Fibroblast of lung (primary cell): ENCODE measurements around the gene ADRM1. TPM values are rescaled to one million over a fixed set of nuclear protein-coding genes. Genes with fewer than 3 reads are reported as not detected.

Experiments used
- DNase-seq, 2 donors: peaks; one replicate each; pipeline versions ENCODE4 v3.0.0 to v3.0.0-alpha.2; 2010; ENCODE audit warnings: low read depth in 2 of 2
- H2AFZ ChIP-seq: 2 replicates; pipeline ENCODE4 v1.5.1; 2012; ENCODE audit warnings: low read length, control low read depth, inconsistent platforms
- H3K27ac ChIP-seq: 2 replicates; pipeline ENCODE4 v1.5.1; 2011; ENCODE audit warnings: low read length, control low read depth; ENCODE audit not compliant: insufficient read depth
- H3K27me3 ChIP-seq: 2 replicates; pipeline ENCODE4 v1.5.1; 2011; ENCODE audit warnings: mild to moderate bottlenecking, low read length; ENCODE audit not compliant: control insufficient read depth, insufficient read depth
- H3K36me3 ChIP-seq: 2 replicates; pipeline ENCODE4 v1.5.1; 2011; ENCODE audit warnings: low read length; ENCODE audit not compliant: control insufficient read depth, insufficient read depth
- H3K4me1 ChIP-seq: 2 replicates; pipeline ENCODE4 v1.5.1; 2011; ENCODE audit warnings: low read length; ENCODE audit not compliant: control insufficient read depth, insufficient read depth; ENCODE audit errors: extremely low read depth
- H3K4me2 ChIP-seq: 2 replicates; pipeline ENCODE4 v1.5.1; 2011; ENCODE audit warnings: low read length, control low read depth; ENCODE audit not compliant: insufficient read depth; ENCODE audit errors: extremely low read depth
- H3K4me3 ChIP-seq, 4 experiments: fragments of 200-600 bp in 1 of 4; sonication (generic) in 1 of 4; replicated peaks in 1 of 4; 2 replicates each; pipeline ENCODE4 v1.5.1; 2011 to 2016; ENCODE audit warnings: low read length in 4 of 4, low read depth in 3 of 4, mild to moderate bottlenecking in 3 of 4, control low read depth in 2 of 4, inconsistent platforms in 1 of 4, mixed read lengths in 1 of 4; ENCODE audit not compliant: insufficient read depth in 1 of 4; ENCODE audit errors: control extremely low read depth in 1 of 4
- H3K79me2 ChIP-seq: 2 replicates; pipeline ENCODE4 v1.5.1; 2012; ENCODE audit warnings: mild to moderate bottlenecking, low read length, inconsistent platforms; ENCODE audit not compliant: control insufficient read depth, insufficient read depth
- H3K9ac ChIP-seq: 2 replicates; pipeline ENCODE4 v1.5.1; 2011; ENCODE audit warnings: mild to moderate bottlenecking, low read length, control low read depth; ENCODE audit not compliant: insufficient read depth
- H3K9me3 ChIP-seq: 2 replicates; pipeline ENCODE4 v1.5.1; 2012; ENCODE audit warnings: low read depth, low read length; ENCODE audit not compliant: control insufficient read depth, insufficient read depth
- H4K20me1 ChIP-seq: 2 replicates; pipeline ENCODE4 v1.5.1; 2011; ENCODE audit warnings: low read length; ENCODE audit not compliant: control insufficient read depth, insufficient read depth; ENCODE audit errors: extremely low read depth
- EZH2 ChIP-seq: IDR thresholded peaks from 2 replicates; pipeline ENCODE4 v1.5.1; 2012; ENCODE audit warnings: low read length, control low read depth, mild to moderate bottlenecking; ENCODE audit errors: missing control alignments
- polyA plus RNA-seq, 2 donors: library from polyadenylated mRNA; depleted of rRNA in 1 of 2; stranded (reverse) in 1 of 2; unstranded in 1 of 2; fragments of >200 nt; gene quantifications; 2 replicates each; pipeline ENCODE4 v1.2.1, GENCODE V29; 2011 to 2012; ENCODE audit warnings: missing spikeins in 1 of 2
- total RNA-seq: library from RNA; depleted of rRNA; stranded (reverse); fragments of >200 nt; gene quantifications from 2 replicates; pipeline ENCODE4 v1.2.1, GENCODE V29; 2014
- TF ChIP-seq, protein P1 (sequence below), 2 donors: IDR thresholded peaks in 1 of 2; conservative IDR thresholded peaks in 1 of 2; 1 replicate in 1 of 2; 2 replicates in 1 of 2; pipeline ENCODE4 v1.5.1; 2011 to 2012; ENCODE audit warnings: low read length in 2 of 2, control low read depth in 1 of 2, inconsistent platforms in 1 of 2, low read depth in 1 of 2, mild to moderate bottlenecking in 1 of 2

ADRM1 gene
- total and polyA plus RNA-seq, 2 donors (not counting 1 experiment from before 2014, with no cell fraction given), result 41.2 to 71.3 TPM

DNA sequence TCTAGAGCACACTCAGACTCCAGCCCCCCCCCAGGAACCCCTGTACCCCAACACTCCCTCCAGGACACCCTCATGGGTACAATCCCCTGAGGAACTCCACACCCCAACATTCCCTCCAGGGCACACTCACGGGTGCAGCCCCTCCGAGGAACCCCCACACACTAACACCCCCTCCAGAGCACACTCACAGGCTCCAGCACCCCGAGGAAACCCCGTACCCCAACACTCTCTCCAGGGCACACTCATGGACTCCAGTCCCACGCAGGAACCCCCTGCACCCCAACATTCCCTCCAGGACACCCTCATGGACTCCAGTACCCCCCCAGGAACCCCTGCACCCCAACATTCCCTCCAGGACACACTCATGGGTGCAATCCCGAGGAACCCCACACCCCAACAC is 32.7 kb downstream of the ADRM1 start:
- Histone ChIP-seq H2AFZ (no peak overlapping the region), H4K20me1 (no peaks in the 10 kb centered on the region), H3K36me3 (peaks cover 28% of the 10 kb centered on the region), H3K4me3 (no peak overlapping the region), H3K27me3 (no peaks in the 10 kb centered on the region), H3K27ac (no peak overlapping the region), H3K9me3 (no peaks in the 10 kb centered on the region), H3K9ac (no peak overlapping the region), H3K4me1 (no peaks in the 10 kb centered on the region), H3K79me2 (no peaks in the 10 kb centered on the region), H3K4me2 (no peak overlapping the region)
- DNase-seq, result no peak
- no peak for TF ChIP-seq EZH2
- TF ChIP-seq, protein P1, sequence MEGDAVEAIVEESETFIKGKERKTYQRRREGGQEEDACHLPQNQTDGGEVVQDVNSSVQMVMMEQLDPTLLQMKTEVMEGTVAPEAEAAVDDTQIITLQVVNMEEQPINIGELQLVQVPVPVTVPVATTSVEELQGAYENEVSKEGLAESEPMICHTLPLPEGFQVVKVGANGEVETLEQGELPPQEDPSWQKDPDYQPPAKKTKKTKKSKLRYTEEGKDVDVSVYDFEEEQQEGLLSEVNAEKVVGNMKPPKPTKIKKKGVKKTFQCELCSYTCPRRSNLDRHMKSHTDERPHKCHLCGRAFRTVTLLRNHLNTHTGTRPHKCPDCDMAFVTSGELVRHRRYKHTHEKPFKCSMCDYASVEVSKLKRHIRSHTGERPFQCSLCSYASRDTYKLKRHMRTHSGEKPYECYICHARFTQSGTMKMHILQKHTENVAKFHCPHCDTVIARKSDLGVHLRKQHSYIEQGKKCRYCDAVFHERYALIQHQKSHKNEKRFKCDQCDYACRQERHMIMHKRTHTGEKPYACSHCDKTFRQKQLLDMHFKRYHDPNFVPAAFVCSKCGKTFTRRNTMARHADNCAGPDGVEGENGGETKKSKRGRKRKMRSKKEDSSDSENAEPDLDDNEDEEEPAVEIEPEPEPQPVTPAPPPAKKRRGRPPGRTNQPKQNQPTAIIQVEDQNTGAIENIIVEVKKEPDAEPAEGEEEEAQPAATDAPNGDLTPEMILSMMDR (conservative IDR thresholded peaks at IDR 0.05 in 1 of 2, IDR thresholded peaks at IDR 0.05 in 1 of 2; ENCODE audit: low read depth in 1 of 2, low read length in 2 of 2), result no peak

DNA sequence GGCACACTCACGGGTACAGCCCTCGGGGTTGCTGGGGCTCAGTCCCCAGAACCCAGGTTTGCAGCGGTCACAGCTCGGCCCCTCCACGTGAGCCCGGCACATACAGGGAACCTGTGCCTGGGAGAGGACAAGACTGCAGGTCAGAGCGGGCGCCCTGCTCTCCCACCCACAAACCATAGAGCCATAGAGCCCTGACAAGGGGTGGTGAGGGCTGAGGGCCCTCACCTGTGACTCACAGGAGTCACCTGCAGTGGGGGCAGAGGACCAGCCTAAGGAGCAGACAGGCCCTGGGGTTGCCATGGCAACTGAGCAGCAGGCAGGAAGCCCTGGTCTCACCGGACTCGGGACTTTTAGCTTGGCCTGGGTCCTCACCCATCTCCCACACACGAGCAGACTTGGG is 33.5 kb downstream of the ADRM1 start:
- H3K4me2 ChIP-seq, result no peak overlapping the region
- DNase-seq, result no peak
- H3K27me3 ChIP-seq, result no peaks in the 10 kb centered on the region
- no peaks in the 10 kb centered on the region for H3K9me3 ChIP-seq
- H2AFZ ChIP-seq, result no peak overlapping the region
- H3K36me3 ChIP-seq, result peaks cover 26% of the 10 kb centered on the region
- TF ChIP-seq, protein P1 (conservative IDR thresholded peaks at IDR 0.05 in 1 of 2, IDR thresholded peaks at IDR 0.05 in 1 of 2; ENCODE audit: low read depth in 1 of 2, low read length in 2 of 2), result no peak
- TF ChIP-seq EZH2, result no peak
- no peak overlapping the region for H3K9ac ChIP-seq
- no peaks in the 10 kb centered on the region for H3K79me2 ChIP-seq
- H3K4me3 ChIP-seq, result no peak overlapping the region
- H3K27ac ChIP-seq, result no peak overlapping the region
- H4K20me1 ChIP-seq, result no peaks in the 10 kb centered on the region
- H3K4me1 ChIP-seq, result no peaks in the 10 kb centered on the region

DNA sequence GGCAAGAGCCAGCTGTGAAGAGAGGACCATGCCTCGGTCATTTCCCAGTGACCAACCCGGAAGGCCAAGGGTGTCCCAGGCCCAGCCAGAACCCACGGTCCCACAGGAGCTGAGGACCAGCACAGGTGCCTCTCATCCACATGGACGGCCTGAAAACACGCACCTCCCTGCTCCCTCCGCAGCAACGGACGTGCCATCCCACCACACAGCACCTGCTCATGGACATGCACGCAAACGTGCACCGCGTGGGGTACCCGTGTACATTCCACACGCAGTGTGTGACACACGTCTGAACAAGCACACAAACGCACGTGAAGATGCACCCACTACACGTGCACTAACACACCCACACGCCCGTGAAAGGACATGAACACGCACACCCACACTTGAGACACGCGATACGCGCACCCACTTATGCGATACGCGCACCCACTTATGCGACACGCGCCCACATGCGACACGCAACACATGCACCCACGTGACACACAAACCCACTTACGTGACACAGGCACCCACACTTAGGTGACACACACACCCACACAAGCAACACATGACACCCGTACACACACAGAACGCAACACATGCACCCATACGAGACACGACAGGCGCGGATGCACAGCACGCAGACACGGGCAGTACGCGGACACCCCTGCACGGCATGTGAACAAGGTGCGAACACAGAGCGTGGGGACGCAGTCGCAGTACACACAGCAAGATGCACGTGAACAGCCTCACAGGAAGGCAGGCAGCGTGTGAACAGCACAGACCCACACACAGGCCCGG is 34.2 kb downstream of the ADRM1 start:
- no peaks in the 10 kb centered on the region for H3K4me1 ChIP-seq
- no peaks in the 10 kb centered on the region for H3K9me3 ChIP-seq
- H3K27ac ChIP-seq, result no peak overlapping the region
- H4K20me1 ChIP-seq, result no peaks in the 10 kb centered on the region
- H3K4me3 ChIP-seq, result no peak overlapping the region
- no peak overlapping the region for H3K9ac ChIP-seq
- no peak overlapping the region for H3K4me2 ChIP-seq
- H2AFZ ChIP-seq, result no peak overlapping the region
- H3K79me2 ChIP-seq, result no peaks in the 10 kb centered on the region
- peaks cover 23% of the 10 kb centered on the region for H3K36me3 ChIP-seq
- no peak for DNase-seq
- no peaks in the 10 kb centered on the region for H3K27me3 ChIP-seq
- TF ChIP-seq, protein P1 (conservative IDR thresholded peaks at IDR 0.05 in 1 of 2, IDR thresholded peaks at IDR 0.05 in 1 of 2; ENCODE audit: low read depth in 1 of 2, low read length in 2 of 2), result no peak
- TF ChIP-seq EZH2, result no peak
